H1 (cell line): Measurements from ENCODE around the gene PLIN1. TPM values are rescaled to one million over a fixed set of nuclear protein-coding genes. Genes with fewer than 3 reads are reported as not detected.

ENCODE experiments used
- CTCF ChIA-PET: fragments of 300-600 bp; sonication (Branson Sonifier 250); formaldehyde crosslinking; loops from one replicate; lab custom pipeline; 2021; ENCODE audit not compliant: partially characterized antibody; lab: Charles Lee
- POLR2A ChIA-PET: fragments of 300-600 bp; sonication (Branson Sonifier 250); formaldehyde crosslinking; loops from one replicate; lab custom pipeline; 2021; ENCODE audit warnings: inconsistent platforms; ENCODE audit not compliant: partially characterized antibody; lab: Charles Lee
- DNase-seq, 2 experiments: peaks; one replicate each; pipeline versions ENCODE4 v3.0.0 to v3.0.0-alpha.2; 2010 to 2022; ENCODE audit warnings: low spot score in 2 of 2, low read depth in 1 of 2, mixed read lengths in 1 of 2
- FAIRE-seq: peaks from 2 replicates; lab custom pipeline; 2011; peaks lifted over from hg19 to GRCh38; lab: Jason Lieb, UNC
- H2AFZ ChIP-seq: 2 replicates; pipeline ENCODE4 v1.8.1; 2012; ENCODE audit warnings: low read length, inconsistent platforms
- H2AK5ac ChIP-seq: 2 replicates; pipeline ENCODE4 v1.6.1; 2013; ENCODE audit warnings: low read depth, low read length
- H2BK120ac ChIP-seq: replicated peaks from 2 replicates; pipeline ENCODE3; 2013; ENCODE audit warnings: low read depth, low read length, inconsistent platforms
- H2BK12ac ChIP-seq: 2 replicates; pipeline ENCODE4 v1.6.1; 2013; ENCODE audit warnings: low read depth, low read length
- H2BK15ac ChIP-seq: 2 replicates; pipeline ENCODE4 v1.6.1; 2013; ENCODE audit warnings: low read length
- H2BK20ac ChIP-seq: 2 replicates; pipeline ENCODE4 v1.6.1; 2013; ENCODE audit warnings: low read length
- H2BK5ac ChIP-seq: 2 replicates; pipeline ENCODE4 v1.6.1; 2013; ENCODE audit warnings: low read depth, low read length
- H3K14ac ChIP-seq: 2 replicates; pipeline ENCODE4 v1.6.1; 2013; ENCODE audit warnings: inconsistent platforms; ENCODE audit not compliant: insufficient read length
- H3K18ac ChIP-seq: 2 replicates; pipeline ENCODE4 v1.6.1; 2013; ENCODE audit warnings: low read length; ENCODE audit errors: extremely low read depth
- H3K23ac ChIP-seq: 2 replicates; pipeline ENCODE4 v1.6.1; 2013; ENCODE audit warnings: inconsistent platforms; ENCODE audit not compliant: insufficient read length
- H3K23me2 ChIP-seq: 2 replicates; pipeline ENCODE4 v1.6.1; 2013; ENCODE audit warnings: low read depth, low read length
- H3K27ac ChIP-seq: 2 replicates; pipeline ENCODE4 v1.6.1; 2011; ENCODE audit warnings: low read depth, low read length, inconsistent platforms
- H3K27me3 ChIP-seq, 4 experiments: replicated peaks in 1 of 4; 1 replicate in 1 of 4; 2 replicates in 3 of 4; pipeline versions ENCODE4 v1.6.1 to v1.8.1; 2011 to 2013; ENCODE audit warnings: low read length in 3 of 4, mild to moderate bottlenecking in 3 of 4, inconsistent platforms in 2 of 4, mixed read lengths in 2 of 4, moderate library complexity in 1 of 4; ENCODE audit not compliant: control insufficient read depth in 3 of 4, insufficient read depth in 3 of 4; ENCODE audit errors: extremely low read depth in 1 of 4
- H3K36me3 ChIP-seq, 4 experiments: 2 replicates each; pipeline versions ENCODE4 v1.6.1 to v1.8.1; 2011 to 2013; ENCODE audit warnings: mild to moderate bottlenecking in 4 of 4, low read length in 3 of 4, moderate library complexity in 2 of 4, control low read depth in 1 of 4, inconsistent platforms in 1 of 4; ENCODE audit not compliant: insufficient read depth in 4 of 4, control insufficient read depth in 2 of 4
- H3K4ac ChIP-seq: replicated peaks from 2 replicates; pipeline ENCODE3; 2013; ENCODE audit warnings: low read length, low read depth, mixed read lengths, inconsistent platforms; ENCODE audit not compliant: insufficient read length
- H3K4me1 ChIP-seq, 4 experiments: replicated peaks in 1 of 4; 1 replicate in 1 of 4; 2 replicates in 3 of 4; pipeline versions ENCODE4 v1.6.1 to v1.8.1; 2011 to 2013; ENCODE audit warnings: low read length in 3 of 4, inconsistent platforms in 2 of 4, mixed read lengths in 1 of 4; ENCODE audit not compliant: insufficient read depth in 4 of 4, control insufficient read depth in 3 of 4
- H3K4me2 ChIP-seq, 2 experiments: 2 replicates each; pipeline versions ENCODE4 v1.6.1 to v1.8.1; 2011 to 2013; ENCODE audit warnings: low read depth in 2 of 2, low read length in 2 of 2, control low read depth in 1 of 2, inconsistent platforms in 1 of 2, mild to moderate bottlenecking in 1 of 2; ENCODE audit not compliant: insufficient read depth in 1 of 2
- H3K4me3 ChIP-seq, 4 experiments: fragments of 200-600, 300-600 bp in 1 of 4; sonication (generic), shearing (Covaris generic), sonication (Bioruptor Twin) in 1 of 4; 2 replicates each; pipeline versions ENCODE4 v1.5.1 to v1.8.1; 2011 to 2016; ENCODE audit warnings: low read length in 4 of 4, low read depth in 3 of 4, control low read depth in 2 of 4, inconsistent platforms in 2 of 4, mild to moderate bottlenecking in 2 of 4, mixed read lengths in 1 of 4, moderate library complexity in 1 of 4; ENCODE audit not compliant: insufficient read depth in 2 of 4; ENCODE audit errors: extremely low read depth in 1 of 4
- H3K56ac ChIP-seq: replicated peaks from 2 replicates; pipeline ENCODE3; 2013; ENCODE audit warnings: low read depth, mild to moderate bottlenecking, mixed read lengths, low read length, inconsistent platforms; ENCODE audit not compliant: insufficient read length
- H3K79me1 ChIP-seq: 2 replicates; pipeline ENCODE4 v1.6.1; 2013; ENCODE audit warnings: low read depth, low read length, control low read depth
- H3K79me2 ChIP-seq, 2 experiments: 2 replicates each; pipeline versions ENCODE4 v1.6.1 to v1.8.1; 2012 to 2013; ENCODE audit warnings: low read length in 2 of 2, mild to moderate bottlenecking in 2 of 2, inconsistent platforms in 1 of 2; ENCODE audit not compliant: insufficient read depth in 2 of 2, control insufficient read depth in 1 of 2
- H3K9ac ChIP-seq, 4 experiments: replicated peaks in 1 of 4; 1 replicate in 1 of 4; 2 replicates in 3 of 4; pipeline versions ENCODE4 v1.6.1 to v1.8.1; 2011 to 2013; ENCODE audit warnings: low read depth in 3 of 4, low read length in 3 of 4, control low read depth in 2 of 4, mild to moderate bottlenecking in 2 of 4, moderate library complexity in 2 of 4, inconsistent platforms in 1 of 4; ENCODE audit errors: extremely low read depth in 1 of 4
- H3K9me3 ChIP-seq, 2 experiments: 2 replicates each; pipeline versions ENCODE4 v1.6.1 to v1.8.1; 2012 to 2013; ENCODE audit warnings: mild to moderate bottlenecking in 2 of 2, moderate library complexity in 2 of 2, control low read depth in 1 of 2, inconsistent platforms in 1 of 2, low read depth in 1 of 2, low read length in 1 of 2, mixed read lengths in 1 of 2; ENCODE audit not compliant: insufficient read depth in 2 of 2
- H4K20me1 ChIP-seq, 2 experiments: replicated peaks in 1 of 2; 2 replicates each; pipeline versions ENCODE3 to v1.8.1; 2011 to 2013; ENCODE audit warnings: inconsistent platforms in 2 of 2, low read length in 2 of 2, mild to moderate bottlenecking in 1 of 2; ENCODE audit not compliant: insufficient read depth in 2 of 2, control insufficient read depth in 1 of 2
- H4K5ac ChIP-seq: 2 replicates; pipeline ENCODE4 v1.6.1; 2013; ENCODE audit warnings: low read length, low read depth, mixed read lengths, inconsistent platforms; ENCODE audit not compliant: insufficient read length
- H4K8ac ChIP-seq: 2 replicates; pipeline ENCODE4 v1.8.0; 2013; ENCODE audit warnings: mild to moderate bottlenecking, moderate library complexity, low read length, inconsistent platforms; ENCODE audit not compliant: insufficient read depth; ENCODE audit errors: extremely low read depth
- H4K91ac ChIP-seq: replicated peaks from 2 replicates; pipeline ENCODE3; 2013; ENCODE audit warnings: low read length, mixed read lengths, inconsistent platforms; ENCODE audit not compliant: insufficient read length
- ATF3 ChIP-seq: IDR thresholded peaks from 2 replicates; pipeline ENCODE4 v1.6.1; 2011; ENCODE audit warnings: low read depth, mild to moderate bottlenecking, low read length; ENCODE audit not compliant: insufficient read depth
- CHD1 ChIP-seq: IDR thresholded peaks from 2 replicates; pipeline ENCODE4 v1.6.1; 2012; ENCODE audit warnings: low read depth, low read length, improper control_type of control experiment
- JUND ChIP-seq: IDR thresholded peaks from 2 replicates; pipeline ENCODE4 v1.6.1; 2011; ENCODE audit warnings: mild to moderate bottlenecking, improper control_type of control experiment, low read length
- WGBS, 2 experiments: shearing (Covaris generic) in 1 of 2; methylation state at CpG; one replicate each; pipeline versions ENCODE4 v1.1.6 to v1.1.7; 2013 to 2015; ENCODE audit warnings: low lambda C conversion rate in 2 of 2, mixed read lengths in 2 of 2, inconsistent platforms in 1 of 2, low coverage in 1 of 2, missing lambda C conversion rate in 1 of 2; ENCODE audit not compliant: insufficient replicate concordance in 2 of 2, insufficient coverage in 1 of 2, insufficient read length in 1 of 2; ENCODE audit errors: extremely low coverage in 1 of 2, missing lambda C conversion rate in 1 of 2; 5-methylcytosine and 5-hydroxymethylcytosine counted together
- polyA plus RNA-seq, 7 experiments: library from polyadenylated mRNA; depleted of rRNA in 3 of 7; stranded (reverse) in 5 of 7; unstranded in 2 of 7; fragments of >200 nt in 5 of 7; fragments of 200-250 nt in 2 of 7; gene quantifications; 1 replicate in 5 of 7; 2 replicates in 1 of 7; 4 replicates in 1 of 7; pipeline versions ENCODE4 v1.2.1 to v1.2.3, GENCODE V29; 2011 to 2013; ENCODE audit warnings: missing spikeins in 2 of 7, mixed read lengths in 2 of 7
- total RNA-seq: library from RNA; stranded (reverse); fragmentation: NEBNext Ultra II Directional; extraction: Animal tissue kit (Norgen Biotek cat#: 25700); gene quantifications from 2 replicates; pipeline ENCODE4 v1.2.1, GENCODE V29; 2021

The PLIN1 gene
- total and polyA plus RNA-seq, 2 of the 8 experiments (the other 6 are each of a cell fraction or from before 2014, with no cell fraction given): 0.33 TPM; not detected in 1

GRCh38 chr15:89632563-89633430, 46.4 kb downstream of the PLIN1 start:
- Histone ChIP-seq H3K4me2 (no peak overlapping the region), H3K18ac (no peak overlapping the region), H3K79me1 (no peaks in the 10 kb centered on the region; the same call in 1 of the 2 replicates), H3K23ac (no peak overlapping the region), H3K27ac (no peak overlapping the region), H2BK15ac (no peak overlapping the region)
- no peak for FAIRE-seq
- POLR2A ChIA-PET: interaction anchor here (2.1 kb wide), 1 partner anchor 10 kb away, joined by 9 read pairs; no protein-coding TSS in a partner anchor
- TF ChIP-seq CHD1: no peak
- TF ChIP-seq ATF3: no peak
- no peak for TF ChIP-seq JUND
- TF ChIP-seq, all 59 proteins: peak for 0
- no peak overlapping the region for H3K4ac ChIP-seq
- H3K27me3 ChIP-seq: no peaks in the 10 kb centered on the region; a peak in 1 of 7 replicates
- peaks cover 14 to 40% of the 10 kb centered on the region in 2 experiments; a peak in 3 of 4 replicates for H3K9me3 ChIP-seq
- H3K79me2 ChIP-seq: no peaks in the 10 kb centered on the region
- H3K23me2 ChIP-seq: no peaks in the 10 kb centered on the region
- H3K14ac ChIP-seq: no peak overlapping the region
- 92% methylated on average over 16 of the region's 18 CpGs; no CpG with 5 or more reads in 1 of the 2 experiments for WGBS, 2 experiments
- no peak overlapping the region for H2BK5ac ChIP-seq
- H2BK120ac ChIP-seq: no peak overlapping the region
- no peaks in the 10 kb centered on the region for H3K4me1 ChIP-seq
- no peak overlapping the region for H2AK5ac ChIP-seq
- no peak overlapping the region for H3K9ac ChIP-seq
- no peak overlapping the region for H4K8ac ChIP-seq
- no peak for DNase-seq
- H2AFZ ChIP-seq: no peak overlapping the region
- no peak overlapping the region for H2BK12ac ChIP-seq
- peaks cover 0 to 12% of the 10 kb centered on the region in 2 experiments for H4K20me1 ChIP-seq
- no peak overlapping the region for H4K91ac ChIP-seq
- H2BK20ac ChIP-seq: no peak overlapping the region
- H3K4me3 ChIP-seq: no peak overlapping the region
- peaks cover 31 to 68% (median 52%) of the 10 kb centered on the region in 4 experiments for H3K36me3 ChIP-seq
- CTCF ChIA-PET: interaction anchor here (0.9 to 1.0 kb wide), 2 partner anchors 12 to 13 kb away, joined by 3 read pairs; no protein-coding TSS in a partner anchor
- no peak overlapping the region for H4K5ac ChIP-seq
- H3K56ac ChIP-seq: no peak overlapping the region
